ENCODE measurements around the gene KCNQ4.
A peak's percentile ranks its signal among the peaks of the same experiment; 100 is the strongest.

Gene KCNQ4

DNA sequence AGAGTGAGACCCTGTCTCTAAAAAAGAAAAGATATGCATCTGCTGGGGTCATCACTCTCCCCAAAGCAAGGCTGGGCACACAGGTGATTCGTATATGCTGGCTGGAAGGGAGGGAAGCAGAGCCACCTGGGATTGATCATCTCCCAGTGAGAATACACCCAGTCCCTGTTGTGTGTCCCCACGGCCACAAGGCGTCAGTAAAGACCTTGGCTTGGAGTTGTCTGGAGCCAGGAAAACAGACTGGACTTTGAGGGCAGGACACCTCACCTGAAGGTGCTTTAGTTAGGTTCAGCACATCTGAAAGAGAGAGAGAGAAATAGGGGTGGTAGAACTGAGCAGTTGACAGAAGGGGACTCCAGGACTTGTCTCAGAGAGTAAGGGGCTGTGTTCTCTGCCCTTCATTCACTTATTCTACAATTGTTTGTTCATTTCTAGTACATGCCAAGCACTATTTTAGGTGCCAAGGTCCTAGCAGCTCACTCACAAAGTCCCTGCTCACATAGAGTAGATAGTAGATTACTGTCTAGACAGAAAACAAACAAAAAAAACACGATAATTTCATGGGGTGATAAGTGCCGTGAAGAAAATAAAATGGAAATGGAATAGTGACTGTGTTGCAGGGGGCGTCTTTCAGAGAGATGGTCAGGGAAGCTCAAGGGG is 65.1 kb downstream of the KCNQ4 start:
- H3K27me3 ChIP-seq (replicated peaks; ENCODE audit: control insufficient read depth, insufficient read depth, low read length), result no peaks in the 10 kb centered on the region
- no peaks in the 10 kb centered on the region for H3K36me3 ChIP-seq (ENCODE audit: control insufficient read depth, insufficient read depth, low read length)
- TF ChIP-seq CTCF (IDR thresholded peaks at IDR 0.05; ENCODE audit: insufficient read depth, low read length, poor library complexity, severe bottlenecking), result peak; percentile 85
- H3K4me3 ChIP-seq (replicated peaks; ENCODE audit: low read depth, low read length), result no peak overlapping the region
- DNase-seq (ENCODE audit: extremely low read depth, insufficient read length), result no peak

- Histone ChIP-seq H3K27me3 (replicated peaks; ENCODE audit: control insufficient read depth, insufficient read depth, low read length) (no peaks in the 10 kb centered on the region), H3K36me3 (ENCODE audit: control insufficient read depth, insufficient read depth, low read length) (no peaks in the 10 kb centered on the region), H3K4me3 (replicated peaks; ENCODE audit: low read depth, low read length) (no peak overlapping the region)
- peak; percentile 86 for TF ChIP-seq CTCF (IDR thresholded peaks at IDR 0.05; ENCODE audit: insufficient read depth, low read length, poor library complexity, severe bottlenecking)
- peak; percentile 51 for DNase-seq (ENCODE audit: extremely low read depth, insufficient read length)
Observed at GRCh38 chr1:40849801-40850592, 66.4 kb downstream of the KCNQ4 start.

DNA sequence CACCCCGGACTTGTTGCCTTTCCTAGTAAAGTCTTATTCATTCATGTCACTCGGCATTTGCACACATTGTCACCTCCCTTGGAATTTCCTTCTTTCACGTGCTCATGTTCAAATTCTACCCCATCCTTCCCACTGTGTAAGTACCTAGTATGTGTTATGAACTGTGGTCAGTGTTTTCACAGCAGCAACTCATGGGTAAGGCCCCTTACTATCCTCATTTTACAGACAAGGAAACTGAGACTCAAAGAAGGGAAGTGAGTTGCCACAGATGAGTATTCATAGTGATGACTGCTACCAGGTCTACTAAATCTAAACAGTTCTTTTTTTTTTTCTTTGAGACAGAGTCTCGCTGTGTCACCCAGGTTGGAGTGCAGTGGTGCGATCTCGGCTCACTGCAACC is 68.1 kb downstream of the KCNQ4 start:
- no peak for DNase-seq (ENCODE audit: extremely low read depth, insufficient read length)
- Histone ChIP-seq H3K4me3 (replicated peaks; ENCODE audit: low read depth, low read length) (no peak overlapping the region), H3K36me3 (ENCODE audit: control insufficient read depth, insufficient read depth, low read length) (no peaks in the 10 kb centered on the region), H3K27me3 (replicated peaks; ENCODE audit: control insufficient read depth, insufficient read depth, low read length) (no peaks in the 10 kb centered on the region; the same call in 1 of the 2 replicates)
- no peak for TF ChIP-seq CTCF (IDR thresholded peaks at IDR 0.05; ENCODE audit: insufficient read depth, low read length, poor library complexity, severe bottlenecking)

GRCh38 chr1:40853113-40853884 is 69.7 kb downstream of the KCNQ4 start:
- DNase-seq (ENCODE audit: extremely low read depth, insufficient read length), result no peak
- H3K27me3 ChIP-seq (replicated peaks; ENCODE audit: control insufficient read depth, insufficient read depth, low read length), result no peaks in the 10 kb centered on the region; the same call in 1 of the 2 replicates
- no peaks in the 10 kb centered on the region for H3K36me3 ChIP-seq (ENCODE audit: control insufficient read depth, insufficient read depth, low read length)
- no peak for TF ChIP-seq CTCF (IDR thresholded peaks at IDR 0.05; ENCODE audit: insufficient read depth, low read length, poor library complexity, severe bottlenecking)
- H3K4me3 ChIP-seq (replicated peaks; ENCODE audit: low read depth, low read length), result no peak overlapping the region

GRCh38 chr1:40853885-40854170 is 70.2 kb downstream of the KCNQ4 start:
- Histone ChIP-seq H3K36me3 (ENCODE audit: control insufficient read depth, insufficient read depth, low read length) (no peaks in the 10 kb centered on the region), H3K4me3 (replicated peaks; ENCODE audit: low read depth, low read length) (no peak overlapping the region), H3K27me3 (replicated peaks; ENCODE audit: control insufficient read depth, insufficient read depth, low read length) (no peaks in the 10 kb centered on the region; the same call in 1 of the 2 replicates)
- no peak for TF ChIP-seq CTCF (IDR thresholded peaks at IDR 0.05; ENCODE audit: insufficient read depth, low read length, poor library complexity, severe bottlenecking)
- DNase-seq (ENCODE audit: extremely low read depth, insufficient read length), result no peak

Data from GM06990 (cell line).